ENCODE data around the gene MUC20. TPM values are rescaled to one million over a fixed set of nuclear protein-coding genes. Genes with fewer than 3 reads are reported as not detected.
"Not testable (repeated sequence)": the region's sequence is repeated elsewhere in the genome, so short reads cannot be mapped to it uniquely, and the experiment has no call there.

Gene MUC20
- total RNA-seq, 1 donor = 0.36 TPM

DNA sequence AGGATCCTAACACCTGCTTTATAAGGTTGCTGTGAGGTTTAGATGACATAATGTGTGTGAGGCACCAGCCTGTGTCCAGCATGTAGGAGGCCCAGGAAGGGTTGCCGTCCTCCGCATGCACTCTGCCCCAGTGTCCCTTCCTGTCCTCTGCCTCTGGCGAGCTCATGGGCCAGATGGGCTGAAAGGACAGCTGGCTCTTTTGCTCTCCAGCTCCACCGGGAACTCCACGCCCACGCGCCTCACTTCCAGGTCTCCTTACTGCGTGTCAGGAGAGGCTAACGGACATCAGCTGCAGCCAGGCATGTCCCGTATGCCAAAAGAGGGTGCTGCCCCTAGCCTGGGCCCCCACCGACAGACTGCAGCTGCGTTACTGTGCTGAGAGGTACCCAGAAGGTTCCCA, 12.2 kb downstream of the MUC20 start:
- Histone ChIP-seq H3K36me3 (ENCODE audit: insufficient read depth, low read length) (no peaks in the 10 kb centered on the region), H3K27ac (ENCODE audit: low read depth, low read length) (no peak overlapping the region), H3K4me1 (ENCODE audit: insufficient read depth, low read length) (no peaks in the 10 kb centered on the region), H4K20me1 (ENCODE audit: insufficient read depth, low read length) (no peaks in the 10 kb centered on the region), H3K9me3 (ENCODE audit: low read depth, low read length) (no peaks in the 10 kb centered on the region), H3K79me2 (ENCODE audit: insufficient read depth, low read length) (no peaks in the 10 kb centered on the region), H3K4me3 (ENCODE audit: insufficient read depth, low read length) (no peak overlapping the region), H2AFZ (ENCODE audit: low read length) (no peak overlapping the region), H3K27me3 (ENCODE audit: insufficient read depth, low read length) (peaks cover 15% of the 10 kb centered on the region), H3K4me2 (ENCODE audit: insufficient read depth, low read length) (no peak overlapping the region)
- TF ChIP-seq, protein P1, sequence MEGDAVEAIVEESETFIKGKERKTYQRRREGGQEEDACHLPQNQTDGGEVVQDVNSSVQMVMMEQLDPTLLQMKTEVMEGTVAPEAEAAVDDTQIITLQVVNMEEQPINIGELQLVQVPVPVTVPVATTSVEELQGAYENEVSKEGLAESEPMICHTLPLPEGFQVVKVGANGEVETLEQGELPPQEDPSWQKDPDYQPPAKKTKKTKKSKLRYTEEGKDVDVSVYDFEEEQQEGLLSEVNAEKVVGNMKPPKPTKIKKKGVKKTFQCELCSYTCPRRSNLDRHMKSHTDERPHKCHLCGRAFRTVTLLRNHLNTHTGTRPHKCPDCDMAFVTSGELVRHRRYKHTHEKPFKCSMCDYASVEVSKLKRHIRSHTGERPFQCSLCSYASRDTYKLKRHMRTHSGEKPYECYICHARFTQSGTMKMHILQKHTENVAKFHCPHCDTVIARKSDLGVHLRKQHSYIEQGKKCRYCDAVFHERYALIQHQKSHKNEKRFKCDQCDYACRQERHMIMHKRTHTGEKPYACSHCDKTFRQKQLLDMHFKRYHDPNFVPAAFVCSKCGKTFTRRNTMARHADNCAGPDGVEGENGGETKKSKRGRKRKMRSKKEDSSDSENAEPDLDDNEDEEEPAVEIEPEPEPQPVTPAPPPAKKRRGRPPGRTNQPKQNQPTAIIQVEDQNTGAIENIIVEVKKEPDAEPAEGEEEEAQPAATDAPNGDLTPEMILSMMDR (IDR thresholded peaks at IDR 0.05; ENCODE audit: extremely low read depth, low read depth, low read length) = no peak
- DNase-seq (ENCODE audit: insufficient read length, low spot score, missing footprints) = no peak

DNA sequence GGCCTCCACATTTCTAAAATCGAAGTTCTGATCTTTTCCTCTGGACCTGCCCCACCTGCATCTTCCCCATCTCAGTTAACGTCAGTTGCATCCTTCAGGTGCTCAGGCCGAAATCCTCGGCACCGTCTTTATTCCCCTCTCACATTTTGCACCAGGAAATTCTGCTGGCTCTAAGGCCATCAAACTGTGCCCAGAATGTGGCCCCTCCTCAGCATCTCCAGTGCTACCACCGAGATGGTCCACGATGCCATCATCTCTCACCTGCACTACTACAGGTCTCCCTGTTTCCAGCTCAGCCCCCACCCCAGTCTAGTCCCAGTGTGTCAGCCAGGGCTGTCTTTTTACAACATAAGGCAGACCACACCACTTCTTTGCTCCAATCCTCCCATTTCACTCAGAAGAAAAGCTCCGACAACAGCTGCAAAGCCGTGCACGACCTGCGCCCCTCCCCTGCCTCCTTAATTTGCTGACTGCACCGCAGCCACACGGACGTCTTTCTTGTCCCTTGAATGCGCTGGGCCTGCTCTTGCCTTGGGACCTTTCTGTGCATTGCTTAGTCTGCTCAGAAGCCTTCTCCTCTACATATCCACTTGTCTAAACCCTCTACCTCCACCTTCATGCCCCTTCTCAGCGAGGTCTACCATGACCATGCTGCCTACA, 14.4 kb downstream of the MUC20 start:
- H4K20me1 ChIP-seq (ENCODE audit: insufficient read depth, low read length) = no peaks in the 10 kb centered on the region
- TF ChIP-seq, protein P1 (IDR thresholded peaks at IDR 0.05; ENCODE audit: extremely low read depth, low read depth, low read length) = no peak
- no peaks in the 10 kb centered on the region for H3K36me3 ChIP-seq (ENCODE audit: insufficient read depth, low read length)
- no peak for DNase-seq (ENCODE audit: insufficient read length, low spot score, missing footprints)
- H3K4me2 ChIP-seq (ENCODE audit: insufficient read depth, low read length) = no peak overlapping the region
- H3K27ac ChIP-seq (ENCODE audit: low read depth, low read length) = no peak overlapping the region
- peaks cover 15% of the 10 kb centered on the region for H3K27me3 ChIP-seq (ENCODE audit: insufficient read depth, low read length)
- no peaks in the 10 kb centered on the region for H3K79me2 ChIP-seq (ENCODE audit: insufficient read depth, low read length)
- H2AFZ ChIP-seq (ENCODE audit: low read length) = no peak overlapping the region
- no peaks in the 10 kb centered on the region for H3K4me1 ChIP-seq (ENCODE audit: insufficient read depth, low read length)
- H3K4me3 ChIP-seq (ENCODE audit: insufficient read depth, low read length) = no peak overlapping the region
- H3K9me3 ChIP-seq (ENCODE audit: low read depth, low read length) = no peaks in the 10 kb centered on the region

DNA sequence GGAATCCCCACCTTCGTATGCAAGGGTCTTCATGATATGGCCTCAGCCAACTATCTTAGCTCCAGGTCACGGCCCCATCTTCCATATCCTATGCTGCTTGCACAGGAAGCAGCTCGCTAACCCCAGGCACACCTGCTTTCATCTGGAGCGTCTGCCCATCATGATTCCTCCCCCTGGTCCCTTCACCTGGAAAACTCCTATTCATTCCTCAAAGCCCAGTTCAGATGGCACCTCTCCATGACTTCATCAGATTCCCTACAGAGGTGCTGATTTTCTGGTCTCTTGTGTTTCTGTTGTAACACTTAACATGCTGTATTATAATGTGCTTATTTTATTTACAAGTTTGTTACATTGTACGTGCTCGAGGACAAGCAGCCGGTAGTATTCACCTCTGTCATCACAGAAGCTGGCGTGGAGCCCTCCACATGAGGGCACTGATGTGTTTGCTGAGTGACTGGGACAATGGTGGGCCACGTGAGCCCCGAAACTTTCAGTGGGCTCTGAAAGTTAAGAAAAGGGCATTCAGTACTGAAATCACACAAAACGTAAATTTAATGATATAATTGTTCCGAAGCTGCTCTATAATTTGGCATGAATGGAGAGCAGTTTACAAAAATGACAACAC, 16.2 kb downstream of the MUC20 start:
- Histone ChIP-seq H3K4me2 (ENCODE audit: insufficient read depth, low read length) (no peak overlapping the region), H3K9me3 (ENCODE audit: low read depth, low read length) (no peaks in the 10 kb centered on the region), H2AFZ (ENCODE audit: low read length) (no peak overlapping the region), H3K27me3 (ENCODE audit: insufficient read depth, low read length) (peaks cover 17% of the 10 kb centered on the region), H3K4me3 (ENCODE audit: insufficient read depth, low read length) (no peak overlapping the region), H3K79me2 (ENCODE audit: insufficient read depth, low read length) (no peaks in the 10 kb centered on the region), H3K36me3 (ENCODE audit: insufficient read depth, low read length) (no peaks in the 10 kb centered on the region), H3K4me1 (ENCODE audit: insufficient read depth, low read length) (no peaks in the 10 kb centered on the region), H3K27ac (ENCODE audit: low read depth, low read length) (no peak overlapping the region), H4K20me1 (ENCODE audit: insufficient read depth, low read length) (no peaks in the 10 kb centered on the region)
- DNase-seq (ENCODE audit: insufficient read length, low spot score, missing footprints) = no peak
- TF ChIP-seq, protein P1 (IDR thresholded peaks at IDR 0.05; ENCODE audit: extremely low read depth, low read depth, low read length) = no peak

DNA sequence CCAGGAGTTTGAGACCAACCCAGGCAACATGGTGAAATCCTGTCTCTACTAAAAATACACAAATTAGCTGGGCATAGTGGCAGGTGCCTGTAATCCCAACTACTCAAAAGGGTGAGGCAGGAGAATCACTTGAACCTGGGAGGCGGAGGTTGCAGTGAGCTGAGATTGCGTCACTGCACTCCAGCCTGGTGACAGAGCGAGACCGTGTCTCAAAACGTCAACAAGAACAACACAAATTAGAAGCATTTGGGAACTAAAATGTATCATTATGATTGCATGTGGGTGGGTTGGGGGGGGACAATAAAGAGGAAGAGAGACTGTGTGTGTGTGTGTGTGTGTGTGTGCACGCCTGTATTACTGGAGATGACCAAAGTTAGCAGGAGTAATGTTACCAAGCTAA, 17.0 kb downstream of the MUC20 start:
- not testable (repeated sequence) for H3K27ac ChIP-seq (ENCODE audit: low read depth, low read length); H3K4me2 ChIP-seq (ENCODE audit: insufficient read depth, low read length); H3K36me3 ChIP-seq (ENCODE audit: insufficient read depth, low read length); H3K9me3 ChIP-seq (ENCODE audit: low read depth, low read length); H2AFZ ChIP-seq (ENCODE audit: low read length); H4K20me1 ChIP-seq (ENCODE audit: insufficient read depth, low read length); H3K4me1 ChIP-seq (ENCODE audit: insufficient read depth, low read length); H3K79me2 ChIP-seq (ENCODE audit: insufficient read depth, low read length); H3K4me3 ChIP-seq (ENCODE audit: insufficient read depth, low read length); DNase-seq (ENCODE audit: insufficient read length, low spot score, missing footprints)
- H3K27me3 ChIP-seq (ENCODE audit: insufficient read depth, low read length) = peaks cover 17% of the 10 kb centered on the region
